ENCODE data around the gene PMIS2.

Gene PMIS2

GRCh38 chr19:35633727-35634440, 47.9 kb downstream of the PMIS2 start:
- no peak for DNase-seq

DNA sequence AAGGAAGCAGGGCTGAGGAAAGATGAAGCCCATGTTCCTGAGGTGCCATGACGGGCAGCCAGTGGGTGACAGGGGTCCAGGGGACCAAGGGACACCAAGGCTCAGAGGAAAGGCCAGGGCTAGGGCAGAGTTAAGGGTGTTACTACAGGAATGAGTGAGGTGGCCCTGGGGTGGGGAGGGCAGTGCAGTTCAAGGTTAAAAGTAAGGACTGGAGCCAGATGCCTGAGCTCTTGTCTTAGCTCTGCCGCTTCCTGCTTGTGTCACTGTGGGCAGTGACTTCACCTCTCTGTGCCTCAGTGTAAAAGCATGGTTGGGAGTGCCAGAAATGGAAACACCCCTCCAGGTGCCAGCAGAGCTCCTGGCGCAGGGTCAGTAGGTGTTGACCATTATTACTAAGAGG, 50.7 kb downstream of the PMIS2 start:
- DNase-seq, result no peak

Measured in NCI-H524 treated with DMSO at 0.1 percent for 48 hours (cell line).